Adrenal gland (tissue), 12 donors: ENCODE measurements around the gene BIRC3. TPM values are rescaled to one million over a fixed set of nuclear protein-coding genes. Genes with fewer than 3 reads are reported as not detected.

ENCODE experiments used
- DNase-seq, 7 donors: peaks; one replicate each; pipeline ENCODE4 v3.0.0-alpha.2; 2019 to 2020
- H3K27ac ChIP-seq, 5 donors: fragments of 200-600 bp; sonication (generic) in 4 of 5; 1 replicate in 3 of 5; 2 replicates in 2 of 5; pipeline versions ENCODE4 v1.5.1 to v1.8.0; 2016 to 2020; ENCODE audit warnings: mild to moderate bottlenecking in 1 of 5
- H3K27me3 ChIP-seq: fragments of 200-600 bp; 2 replicates; pipeline ENCODE4 v1.8.0; 2021
- H3K36me3 ChIP-seq, 2 donors: fragments of 200-600 bp; replicated peaks in 1 of 2; 1 replicate in 1 of 2; 2 replicates in 1 of 2; pipeline versions ENCODE4 v1.5.1 to v1.8.0; 2018 to 2022
- H3K4me1 ChIP-seq, 2 donors: fragments of 200-600 bp; replicated peaks in 1 of 2; 1 replicate in 1 of 2; 2 replicates in 1 of 2; pipeline versions ENCODE4 v1.5.1 to v1.8.0; 2018 to 2021
- H3K4me3 ChIP-seq, 4 donors: fragments of 200-600 bp; sonication (generic) in 3 of 4; one replicate each; pipeline ENCODE4 v1.5.1; 2016 to 2018
- H3K9me3 ChIP-seq, 3 donors: fragments of 200-600 bp; sonication (generic) in 1 of 3; replicated peaks in 1 of 3; 1 replicate in 2 of 3; 2 replicates in 1 of 3; pipeline versions ENCODE4 v1.5.1 to v1.8.0; 2016 to 2021
- CTCF ChIP-seq, 6 experiments: fragments of 450-650 bp in 4 of 6; fragments of 200-600 bp in 2 of 6; sonication (generic) in 1 of 6; IDR thresholded peaks; 1 replicate in 5 of 6; 2 replicates in 1 of 6; pipeline versions ENCODE4 v1.5.1 to v1.8.0; 2016 to 2021; ENCODE audit warnings: antibody characterized with exemption in 6 of 6, mild to moderate bottlenecking in 2 of 6, moderate library complexity in 1 of 6
- POLR2A ChIP-seq, 2 donors: fragments of 450-650 bp; IDR thresholded peaks; one replicate each; pipeline ENCODE4 v1.6.1; 2017; ENCODE audit warnings: antibody characterized with exemption in 2 of 2, mild to moderate bottlenecking in 2 of 2, moderate library complexity in 1 of 2
- WGBS, 4 donors: extraction: QIAGEN DNeasy Blood & Tissue Kit in 2 of 4; methylation state at CpG; one replicate each; pipeline versions ENCODE4 v1.1.5 to v1.1.7; 2013 to 2017; 5-methylcytosine and 5-hydroxymethylcytosine counted together
- intact Hi-C, 2 donors: fragments of 100-400 bp; cut with DNase I; formaldehyde crosslinking; loops; one replicate each; pipeline versions ENCODE4 v1.14.1 to v1.15.0; 2022 to 2023
- polyA plus RNA-seq, 3 donors: library from polyadenylated mRNA; stranded (reverse); fragments of 200-250 nt in 2 of 3; fragments of 350-450 nt in 1 of 3; fragmentation: Illumina TruSeq in 1 of 3; extraction: RNeasy Lipid Tissue Mini Kit (QIAGEN cat#74804) in 1 of 3; gene quantifications; one replicate each; pipeline ENCODE4 v1.2.3, GENCODE V29; 2013 to 2014
- total RNA-seq, 9 donors: library from RNA; depleted of rRNA in 4 of 9; stranded (reverse); fragments of >200 nt in 4 of 9; fragments of 120-200 nt in 1 of 9; fragmentation: NEBNext Ultra II Directional in 1 of 9; extraction: Animal tissue kit (Norgen Biotek cat#: 25700) in 1 of 9; gene quantifications; one replicate each; pipeline versions ENCODE4 v1.1.0 to v1.2.4, GENCODE V29; 2013 to 2023
- donor health status: healthy with polysubstance abuse.
- donor health status: Bipolar disorder and iron deficiency.
- donor health status: DM: yes; HTN: yes; CAD: no.
- donor health status: DM: no; HTN: no; CAD: no.
- donor health status: DM: no; HTN: no; CAD: no.
- donor health status: DM: yes; HTN: yes; CAD: no.

BIRC3 gene
- total and polyA plus RNA-seq, 12 donors = 0.48 to 8.6 (median 3.1) TPM

- Histone ChIP-seq H3K27me3 (no peaks in the 10 kb centered on the region), H3K4me1 (peaks cover 5 to 30% of the 10 kb centered on the region in 2 donors), H3K4me3 (no peak overlapping the region), H3K27ac (no peak overlapping the region), H3K9me3 (peaks cover 0 to 3% (median 0%) of the 10 kb centered on the region in 3 donors), H3K36me3 (no peaks in the 10 kb centered on the region)
- TF ChIP-seq CTCF (IDR thresholded peaks at IDR 0.05) (no peak), POLR2A (IDR thresholded peaks at IDR 0.05) (no peak)
- intact Hi-C loops = no loop called here
- DNase-seq = no peak
These were observed 9.6 kb upstream of the BIRC3 start for GRCh38 chr11:102307727-102308038.

- intact Hi-C loops = no loop called here
- H3K27me3 ChIP-seq = no peaks in the 10 kb centered on the region
- WGBS, 4 donors = 87 to 92% (median 87%) methylated on average over 25 of the region's 25 CpGs
- TF ChIP-seq POLR2A (IDR thresholded peaks at IDR 0.05) (no peak), CTCF (IDR thresholded peaks at IDR 0.05) (no peak)
- H3K4me1 ChIP-seq = peaks cover 5 to 30% of the 10 kb centered on the region in 2 donors
- H3K9me3 ChIP-seq = no peaks in the 10 kb centered on the region
- no peaks in the 10 kb centered on the region for H3K36me3 ChIP-seq
- DNase-seq = no peak
- no peak overlapping the region for H3K27ac ChIP-seq
- no peak overlapping the region for H3K4me3 ChIP-seq
These were observed 7.4 kb upstream of the BIRC3 start for GRCh38 chr11:102309621-102310541.

GRCh38 chr11:102312667-102313066 lies 4.6 kb upstream of the BIRC3 start:
- WGBS, 4 donors = 47 to 52% (median 50%) methylated on average over 2 of the region's 2 CpGs
- H3K36me3 ChIP-seq = no peaks in the 10 kb centered on the region
- DNase-seq = no peak
- peaks cover 0 to 9% of the 10 kb centered on the region in 2 donors for H3K4me1 ChIP-seq
- TF ChIP-seq CTCF (IDR thresholded peaks at IDR 0.05) (no peak), POLR2A (IDR thresholded peaks at IDR 0.05) (no peak)
- H3K27me3 ChIP-seq = no peaks in the 10 kb centered on the region
- no peaks in the 10 kb centered on the region for H3K9me3 ChIP-seq
- intact Hi-C loops = no loop called here
- H3K4me3 ChIP-seq = peak overlapping the region in 1 of 4 donors; percentile 33
- H3K27ac ChIP-seq = peak overlapping the region in 2 of 5 donors; percentile 35 to 50

- peaks cover 0 to 16% of the 10 kb centered on the region in 2 donors for H3K4me1 ChIP-seq
- no peaks in the 10 kb centered on the region for H3K36me3 ChIP-seq
- intact Hi-C loops = no loop called here
- DNase-seq = no peak
- peak overlapping the region in 4 of 5 donors; percentile 35 to 53 (median 50) for H3K27ac ChIP-seq
- TF ChIP-seq POLR2A (IDR thresholded peaks at IDR 0.05) (no peak), CTCF (IDR thresholded peaks at IDR 0.05) (no peak)
- no peaks in the 10 kb centered on the region for H3K27me3 ChIP-seq
- no peaks in the 10 kb centered on the region for H3K9me3 ChIP-seq
- H3K4me3 ChIP-seq = peak overlapping the region in 1 of 4 donors; percentile 33
- 55 to 75% (median 64%) methylated on average over 4 of the region's 4 CpGs for WGBS, 4 donors
These were observed 3.9 kb upstream of the BIRC3 start for GRCh38 chr11:102313238-102313940.
